GM10248 (cell line): Measurements from ENCODE around the gene COX19.

Experiments
- CTCF ChIA-PET: fragments of 300-600 bp; sonication (Branson Sonifier 250); formaldehyde crosslinking; extraction: SDS; loops from one replicate; lab custom pipeline; 2021; ENCODE audit warnings: antibody characterized with exemption; lab: Yijun Ruan, JAX
- POLR2A ChIA-PET: fragments of 350-650 bp; sonication (Branson Sonifier 250); formaldehyde crosslinking; extraction: SDS; loops from one replicate; lab custom pipeline; 2020; ENCODE audit warnings: antibody characterized with exemption; lab: Yijun Ruan, JAX
- DNase-seq: peaks from one replicate; pipeline ENCODE4 v3.0.0; 2012; ENCODE audit errors: extremely low spot score
- CTCF ChIP-seq: IDR thresholded peaks from 2 replicates; pipeline ENCODE4 v1.5.1; 2012; ENCODE audit warnings: mild to moderate bottlenecking, low read depth; ENCODE audit errors: extremely low read depth, missing control alignments, control extremely low read depth

COX19 gene

GRCh38 chr7:967361-968082 is 7.8 kb downstream of the COX19 start:
- no peak for DNase-seq
- CTCF ChIA-PET, result interaction anchor here (0.8 to 1.8 kb wide), 7 partner anchors 11 to 209 kb away, joined by 3 to 7 read pairs (median 3); no protein-coding TSS in a partner anchor
- POLR2A ChIA-PET, result no interaction called here
- TF ChIP-seq CTCF, result no peak

- ChIA-PET CTCF (interaction anchor here (1.2 to 1.8 kb wide), 7 partner anchors 11 to 211 kb away, joined by 3 to 7 read pairs (median 3); no protein-coding TSS in a partner anchor), POLR2A (interaction anchor here (0.7 to 1.0 kb wide), 2 partner anchors 123 to 1234 kb away, joined by 3 read pairs; no protein-coding TSS in a partner anchor)
- no peak for DNase-seq
- TF ChIP-seq CTCF, result no peak
These were observed 8.9 kb downstream of the COX19 start for GRCh38 chr7:966291-967069.

GRCh38 chr7:964401-965231 is 10.7 kb downstream of the COX19 start:
- no peak for DNase-seq

GRCh38 chr7:963236-964078 is 11.9 kb downstream of the COX19 start:
- no peak for TF ChIP-seq CTCF
- POLR2A ChIA-PET, result interaction anchor here (1.5 kb wide), 1 partner anchor 12 kb away, joined by 4 read pairs; the partner anchor contains the start of gene COX19
- no peak for DNase-seq
- CTCF ChIA-PET, result interaction anchor here (1.3 kb wide), 1 partner anchor 11 kb away, joined by 3 read pairs; no protein-coding TSS in a partner anchor

More at GRCh38 chr7:964401-965231, 10.7 kb downstream of the COX19 start:
- POLR2A ChIA-PET, result no interaction called here
- TF ChIP-seq CTCF, result no peak
- CTCF ChIA-PET, result no interaction called here

- no peak for TF ChIP-seq CTCF
- ChIA-PET POLR2A (interaction anchor here (1.5 kb wide), 1 partner anchor 13 kb away, joined by 4 read pairs; the partner anchor contains the start of gene COX19), CTCF (interaction anchor here (1.3 kb wide), 1 partner anchor 11 kb away, joined by 3 read pairs; no protein-coding TSS in a partner anchor)
- DNase-seq, result no peak
These were observed 12.8 kb downstream of the COX19 start for GRCh38 chr7:962401-963081.
